ENCODE data around the gene DZANK1. TPM values are rescaled to one million over a fixed set of nuclear protein-coding genes. Genes with fewer than 3 reads are reported as not detected.
A peak's percentile ranks its signal among the peaks of the same experiment; 100 is the strongest.
"Not testable (repeated sequence)": the region's sequence is repeated elsewhere in the genome, so short reads cannot be mapped to it uniquely, and the experiment has no call there.

Gene DZANK1
- total RNA-seq (1 to 10 TPM in 1 of 4 donors, under 1 TPM in 3; 0.53 to 1.0 (median 0.85) TPM), polyA plus RNA-seq (0.79 TPM)
- long read RNA-seq, donor 1, result 0 reads
- long read RNA-seq, donor 2, result 0 reads
- long read RNA-seq, donor 3, partial matches to known transcripts, result 0 of 3 reads
- long read RNA-seq, donor 3, other reads (novel, unspliced or antisense), result 3 of 3 reads
- long read RNA-seq, donor 4, partial matches to known transcripts, result 1 of 1 reads
- long read RNA-seq, donor 4, other reads (novel, unspliced or antisense), result 0 of 1 reads

DNA sequence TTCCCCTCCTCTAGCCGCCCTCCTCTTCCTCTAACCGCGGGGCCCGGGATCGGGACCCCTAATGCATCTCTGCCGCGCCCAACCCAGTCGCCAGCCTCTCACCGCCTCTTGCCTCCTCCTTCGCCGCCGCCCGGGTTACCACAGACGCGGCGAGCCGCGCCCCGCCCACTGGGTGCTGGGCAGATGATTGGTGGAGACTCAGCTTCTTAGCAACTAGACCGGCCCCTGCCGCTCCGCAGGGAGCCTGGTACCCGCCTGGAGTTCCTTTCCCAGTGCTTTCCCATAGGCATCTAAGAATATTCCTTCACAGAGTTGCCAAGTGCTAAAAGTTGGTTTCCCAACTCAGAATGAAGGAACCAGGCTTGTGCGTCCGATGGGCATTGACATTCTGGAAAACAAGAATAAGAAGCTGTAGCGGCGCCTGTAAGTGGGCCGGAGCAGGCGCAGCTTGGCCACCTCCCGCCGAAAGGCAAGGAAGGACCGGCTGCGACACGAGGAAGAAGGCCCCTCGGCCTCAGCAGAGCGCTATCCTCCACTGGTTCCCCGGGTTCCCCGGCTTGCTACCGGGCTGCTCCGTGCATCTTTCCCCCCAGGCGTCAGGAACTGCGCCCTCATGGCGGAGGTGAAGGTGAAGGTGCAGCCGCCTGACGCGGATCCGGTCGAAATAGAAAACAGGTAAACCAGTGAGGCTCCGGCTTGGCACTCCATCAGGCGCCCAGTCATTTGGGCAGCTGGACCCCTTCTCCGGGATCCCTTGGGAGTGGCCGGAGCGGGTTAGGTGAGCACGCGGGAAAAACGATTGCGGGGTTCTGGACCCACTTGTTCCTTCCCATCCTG, at the start of gene DZANK1, which contains the start of gene POLR3F:
Gene DZANK1, minus strand, starts transcription at position 137 of the 837 bp plus-strand sequence. CDS start 1,672 bp downstream, outside the sequence.
Gene POLR3F, plus strand, starts transcription at position 497 of the 837 bp plus-strand sequence. Its CDS starts 117 bp downstream, at position 614.
- peak within 1 kb of the TSS; percentile 82 for H3K4me3 ChIP-seq (ENCODE audit: low read length)
- under 1% methylated on average over 57 of the region's 57 CpGs for WGBS
- intact Hi-C loops (cut with DNase I), result no loop called here
- ATAC-seq, result peak; percentile 100
- H3K27me3 ChIP-seq (ENCODE audit: control insufficient read depth, insufficient read depth), result no peaks in the 10 kb centered on the region
- peak within 1 kb of the TSS; percentile 91 for H3K27ac ChIP-seq (ENCODE audit: low read length)
- peak; percentile 97 to 99 (median 98) for DNase-seq
- no peaks in the 10 kb centered on the region for H3K9me3 ChIP-seq (ENCODE audit: control insufficient read depth, low read length)
- H3K4me1 ChIP-seq (ENCODE audit: control insufficient read depth, insufficient read depth, low read length), result peaks cover 4% of the 10 kb centered on the region

DNA sequence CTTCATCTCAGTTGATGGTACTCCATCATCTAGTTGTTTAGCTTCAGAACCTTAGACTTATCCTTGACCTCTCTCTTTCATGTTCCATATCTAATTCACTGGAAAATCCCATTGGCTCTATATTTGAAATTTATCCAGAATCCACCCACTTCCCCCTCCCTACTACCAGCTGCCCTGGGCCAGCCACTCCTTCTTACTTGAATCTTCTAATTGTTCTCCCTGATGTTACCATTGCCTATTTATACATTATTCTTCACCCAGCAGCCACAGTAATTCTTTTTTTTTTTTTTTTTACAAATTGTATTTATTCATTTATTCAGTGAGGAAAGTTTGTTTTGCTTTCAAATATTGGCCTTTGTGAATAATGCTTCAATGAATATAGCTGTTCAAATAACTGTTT, 49.1 kb upstream of the DZANK1 start:
- Histone ChIP-seq H3K27ac (ENCODE audit: low read length) (no peak overlapping the region), H3K27me3 (ENCODE audit: control insufficient read depth, insufficient read depth) (no peaks in the 10 kb centered on the region), H3K4me1 (ENCODE audit: control insufficient read depth, insufficient read depth, low read length) (no peaks in the 10 kb centered on the region), H3K9me3 (ENCODE audit: control insufficient read depth, low read length) (no peaks in the 10 kb centered on the region), H3K4me3 (ENCODE audit: low read length) (no peak overlapping the region)
- intact Hi-C loops (cut with DNase I), result no loop called here
- ATAC-seq (no peak), DNase-seq (no peak)

DNA sequence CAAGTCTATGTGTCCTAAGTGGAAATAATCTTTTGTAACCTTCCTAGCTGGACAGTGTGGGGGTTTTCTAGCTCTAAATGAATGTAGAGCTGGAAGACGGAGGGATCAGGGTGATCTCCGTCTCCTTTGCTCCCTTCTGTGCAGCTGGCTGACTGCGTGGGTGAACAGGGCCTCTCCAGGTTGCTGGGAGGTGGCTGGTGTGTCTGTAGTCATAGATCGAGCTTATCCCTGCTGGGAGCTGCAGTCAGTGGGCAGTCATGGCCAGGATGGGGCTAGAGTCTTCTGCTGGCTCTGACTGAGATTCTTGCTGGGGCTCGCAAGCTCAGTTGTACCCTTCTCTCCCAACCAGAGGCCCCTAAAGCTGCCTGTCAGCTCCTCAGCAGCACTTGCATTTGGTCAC, 47.3 kb upstream of the DZANK1 start:
- H3K4me3 ChIP-seq (ENCODE audit: low read length), result no peak overlapping the region
- ATAC-seq (no peak), DNase-seq (no peak)
- H3K27me3 ChIP-seq (ENCODE audit: control insufficient read depth, insufficient read depth), result no peaks in the 10 kb centered on the region
- no peaks in the 10 kb centered on the region for H3K4me1 ChIP-seq (ENCODE audit: control insufficient read depth, insufficient read depth, low read length)
- WGBS, result 88% methylated on average over 5 of the region's 5 CpGs
- intact Hi-C loops (cut with DNase I), result no loop called here
- no peak overlapping the region for H3K27ac ChIP-seq (ENCODE audit: low read length)
- no peaks in the 10 kb centered on the region for H3K9me3 ChIP-seq (ENCODE audit: control insufficient read depth, low read length)

DNA sequence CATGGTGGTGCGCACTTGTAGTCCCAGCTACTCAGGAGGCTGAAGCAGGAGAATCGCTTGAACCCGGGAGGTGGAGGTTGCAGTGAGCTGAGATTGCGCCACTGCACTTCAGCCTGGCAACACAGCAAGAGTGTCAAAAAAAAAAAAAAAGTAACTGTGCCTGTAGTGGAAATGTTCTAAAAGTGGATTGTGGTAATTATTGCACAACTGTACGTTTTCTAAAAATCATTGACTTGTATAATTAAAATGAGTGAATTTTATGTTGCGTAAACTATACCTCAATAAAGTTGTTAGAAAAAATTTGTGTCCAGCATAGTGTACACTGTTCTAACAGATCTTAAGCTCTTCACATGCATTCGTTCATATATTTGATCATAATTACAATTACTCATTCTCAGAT, 46.4 kb upstream of the DZANK1 start:
- Histone ChIP-seq H3K4me3 (ENCODE audit: low read length) (no peak overlapping the region), H3K27me3 (ENCODE audit: control insufficient read depth, insufficient read depth) (no peaks in the 10 kb centered on the region), H3K9me3 (ENCODE audit: control insufficient read depth, low read length) (no peaks in the 10 kb centered on the region), H3K4me1 (ENCODE audit: control insufficient read depth, insufficient read depth, low read length) (no peaks in the 10 kb centered on the region), H3K27ac (ENCODE audit: low read length) (no peak overlapping the region)
- DNase-seq (no peak), ATAC-seq (no peak)
- WGBS, result 89% methylated on average over 7 of the region's 7 CpGs
- intact Hi-C loops (cut with DNase I), result no loop called here

DNA sequence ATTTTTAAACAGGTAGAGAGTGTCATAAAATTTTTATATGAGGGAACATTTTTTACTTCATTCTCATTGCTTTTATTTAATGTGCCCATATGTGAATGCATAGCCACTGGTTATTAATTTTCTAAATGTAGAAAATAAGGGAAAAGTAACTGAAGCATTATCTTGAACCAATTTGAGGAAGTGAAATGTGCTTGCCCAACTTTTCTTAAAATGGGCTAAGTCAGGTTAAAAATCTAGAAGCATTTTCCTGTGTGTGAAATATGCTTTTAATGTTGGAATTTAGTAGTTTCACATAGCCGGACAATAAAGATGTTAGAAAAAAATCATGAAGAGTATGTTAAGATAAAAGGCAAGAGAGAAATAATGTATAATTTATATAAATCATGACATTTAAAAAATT, 44.7 kb upstream of the DZANK1 start:
- intact Hi-C loops (cut with DNase I), result no loop called here
- Histone ChIP-seq H3K27ac (ENCODE audit: low read length) (no peak overlapping the region), H3K9me3 (ENCODE audit: control insufficient read depth, low read length) (no peaks in the 10 kb centered on the region), H3K4me3 (ENCODE audit: low read length) (no peak overlapping the region), H3K27me3 (ENCODE audit: control insufficient read depth, insufficient read depth) (no peaks in the 10 kb centered on the region), H3K4me1 (ENCODE audit: control insufficient read depth, insufficient read depth, low read length) (no peaks in the 10 kb centered on the region)
- DNase-seq, result no peak
- WGBS, result 88% methylated on average over 1 of the region's 1 CpG
- ATAC-seq, result no peak

DNA sequence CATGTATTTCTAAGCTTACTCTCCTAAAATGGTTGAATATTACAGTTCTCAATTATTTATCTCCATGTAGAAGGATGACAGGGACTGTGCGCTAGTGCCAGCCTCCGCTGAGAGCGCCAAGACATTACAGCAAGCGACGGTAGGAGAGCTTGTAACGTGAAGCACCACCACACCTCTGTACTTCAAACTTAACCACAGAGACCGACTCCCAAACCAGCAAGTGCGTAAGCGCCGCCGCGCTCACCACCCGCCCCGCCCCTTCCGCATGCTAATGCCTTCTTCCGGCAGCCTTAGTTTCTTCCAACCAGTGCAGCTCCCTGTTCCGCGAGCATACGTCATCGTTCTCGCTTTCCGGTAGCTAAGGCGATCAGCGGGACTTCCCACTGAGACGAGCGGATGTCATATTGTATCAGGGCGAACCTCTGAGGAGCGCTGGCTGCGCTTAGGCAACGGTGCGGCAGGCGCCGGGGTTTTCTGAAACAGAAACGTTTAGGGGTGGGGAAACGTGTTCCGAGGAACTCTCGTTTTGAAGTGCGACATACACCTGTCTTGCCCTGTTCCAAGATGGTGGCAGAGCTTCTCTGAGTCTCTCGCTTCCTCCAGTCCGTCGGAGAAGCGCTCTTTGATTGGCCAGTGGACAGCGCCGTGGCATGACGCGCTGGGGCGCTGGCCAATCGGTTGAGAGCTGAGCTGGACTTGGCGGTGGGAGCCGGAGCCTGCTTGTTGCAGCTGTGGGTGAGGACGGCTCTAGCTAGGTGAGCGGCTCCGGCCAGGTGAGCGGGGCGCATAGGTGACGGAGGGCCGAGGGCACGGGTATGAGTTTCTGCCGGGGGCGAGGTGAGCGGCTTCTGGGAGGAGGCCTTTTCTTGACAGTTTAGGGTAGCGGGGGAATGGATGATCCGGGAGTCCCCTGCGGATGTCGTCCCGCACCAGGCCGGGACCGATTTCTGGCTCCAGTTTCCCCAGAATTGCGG, 40.7 kb upstream of the DZANK1 start, which contains the start of gene SEC23B:
Gene SEC23B, plus strand, starts transcription at position 723 of the 974 bp plus-strand sequence. CDS start 2,896 bp downstream, outside the sequence.
- Histone ChIP-seq H3K27ac (ENCODE audit: low read length) (peak within 1 kb of the TSS; percentile 100), H3K4me1 (ENCODE audit: control insufficient read depth, insufficient read depth, low read length) (no peaks in the 10 kb centered on the region), H3K4me3 (ENCODE audit: low read length) (peak within 1 kb of the TSS; percentile 88), H3K27me3 (ENCODE audit: control insufficient read depth, insufficient read depth) (no peaks in the 10 kb centered on the region), H3K9me3 (ENCODE audit: control insufficient read depth, low read length) (no peaks in the 10 kb centered on the region)
- under 1% methylated on average over 69 of the region's 69 CpGs for WGBS
- ATAC-seq (peak; percentile 99), DNase-seq (peak; percentile 97 to 99 (median 98))
- intact Hi-C loops (cut with DNase I), result no loop called here

DNA sequence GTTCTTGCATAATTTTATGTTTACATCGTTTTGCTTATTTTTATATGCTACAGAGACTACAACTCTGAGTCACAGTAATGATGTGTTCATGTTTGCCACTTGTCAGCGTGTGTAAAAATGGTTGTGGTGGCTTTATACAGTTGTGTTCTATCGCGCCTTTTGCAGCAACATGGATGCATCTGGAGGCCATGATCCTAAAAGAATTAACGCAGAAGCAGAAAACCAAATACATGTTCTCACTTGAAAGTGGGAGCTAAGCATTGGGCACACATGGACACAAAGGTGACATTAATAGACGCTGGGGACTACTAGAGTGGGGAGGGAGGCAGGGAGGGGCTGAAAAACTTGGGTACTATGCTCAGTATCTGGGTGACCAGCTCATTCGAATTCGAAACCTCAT, 39.9 kb upstream of the DZANK1 start:
- Histone ChIP-seq H3K27ac (ENCODE audit: low read length) (peak overlapping the region; percentile 100), H3K4me1 (ENCODE audit: control insufficient read depth, insufficient read depth, low read length) (no peaks in the 10 kb centered on the region), H3K4me3 (ENCODE audit: low read length) (peak overlapping the region; percentile 88), H3K9me3 (ENCODE audit: control insufficient read depth, low read length) (no peaks in the 10 kb centered on the region), H3K27me3 (ENCODE audit: control insufficient read depth, insufficient read depth) (no peaks in the 10 kb centered on the region)
- 68% methylated on average over 8 of the region's 8 CpGs for WGBS
- ATAC-seq (no peak), DNase-seq (no peak)
- intact Hi-C loops (cut with DNase I), result no loop called here

DNA sequence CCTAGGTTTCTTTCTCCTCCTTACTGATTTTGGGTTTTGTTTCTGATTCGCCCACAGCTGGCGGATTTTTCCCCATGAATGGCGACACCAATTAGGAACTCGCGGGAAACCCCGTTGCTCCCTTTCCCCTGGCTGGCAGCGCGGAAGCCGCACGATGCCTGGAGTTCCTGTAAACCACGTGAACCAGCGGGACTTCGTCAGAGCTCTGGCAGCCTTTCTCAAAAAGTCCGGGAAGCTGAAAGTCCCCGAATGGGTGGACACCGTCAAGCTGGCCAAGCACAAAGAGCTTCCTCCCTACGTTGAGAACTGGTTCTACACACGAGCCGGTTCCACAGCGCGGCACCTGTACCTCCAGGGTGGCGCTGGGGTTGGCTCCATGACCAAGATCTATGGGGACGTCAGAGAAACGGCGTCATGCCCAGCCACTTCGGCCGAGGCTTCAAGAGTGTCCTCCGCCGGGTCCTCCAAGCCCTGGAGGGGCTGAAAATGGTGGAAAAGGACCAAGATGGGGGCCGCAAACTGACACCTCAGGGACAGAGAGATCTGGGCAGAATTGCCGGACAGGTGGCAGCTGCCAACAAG, 37.7 kb upstream of the DZANK1 start:
- no peak overlapping the region for H3K27ac ChIP-seq (ENCODE audit: low read length)
- H3K4me3 ChIP-seq (ENCODE audit: low read length), result no peak overlapping the region
- ATAC-seq, result no peak
- H3K4me1 ChIP-seq (ENCODE audit: control insufficient read depth, insufficient read depth, low read length), result no peaks in the 10 kb centered on the region
- peak; percentile 66 to 81 (median 70) for DNase-seq
- no peaks in the 10 kb centered on the region for H3K9me3 ChIP-seq (ENCODE audit: control insufficient read depth, low read length)
- WGBS, result 61% methylated on average over 31 of the region's 31 CpGs
- no peaks in the 10 kb centered on the region for H3K27me3 ChIP-seq (ENCODE audit: control insufficient read depth, insufficient read depth)
- intact Hi-C loops (cut with DNase I), result no loop called here

DNA sequence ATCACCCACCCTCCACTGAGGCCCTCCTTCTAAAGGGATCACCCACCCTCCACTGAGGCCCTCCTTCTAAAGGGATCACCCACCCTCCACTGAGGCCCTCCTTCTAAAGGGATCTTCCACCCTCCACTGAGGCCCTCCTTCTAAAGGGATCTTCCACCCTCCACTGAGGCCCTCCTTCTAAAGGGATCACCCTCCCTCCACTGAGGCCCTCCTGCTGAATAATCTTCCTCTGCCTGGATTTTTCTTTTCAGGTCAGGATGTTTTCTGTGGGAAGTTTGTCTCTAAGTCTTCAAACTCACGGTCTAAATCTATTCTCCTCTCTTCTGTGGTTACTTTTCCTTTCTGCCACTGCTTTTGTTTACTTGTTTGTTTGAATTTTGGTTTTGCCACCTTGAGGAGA, 34.8 kb upstream of the DZANK1 start:
- H3K27ac ChIP-seq (ENCODE audit: low read length); ATAC-seq; intact Hi-C loops (cut with DNase I); H3K4me1 ChIP-seq (ENCODE audit: control insufficient read depth, insufficient read depth, low read length); H3K9me3 ChIP-seq (ENCODE audit: control insufficient read depth, low read length); H3K4me3 ChIP-seq (ENCODE audit: low read length); DNase-seq; H3K27me3 ChIP-seq (ENCODE audit: control insufficient read depth, insufficient read depth): not testable (repeated sequence)
- 57% methylated on average over 1 of the region's 1 CpG for WGBS

DNA sequence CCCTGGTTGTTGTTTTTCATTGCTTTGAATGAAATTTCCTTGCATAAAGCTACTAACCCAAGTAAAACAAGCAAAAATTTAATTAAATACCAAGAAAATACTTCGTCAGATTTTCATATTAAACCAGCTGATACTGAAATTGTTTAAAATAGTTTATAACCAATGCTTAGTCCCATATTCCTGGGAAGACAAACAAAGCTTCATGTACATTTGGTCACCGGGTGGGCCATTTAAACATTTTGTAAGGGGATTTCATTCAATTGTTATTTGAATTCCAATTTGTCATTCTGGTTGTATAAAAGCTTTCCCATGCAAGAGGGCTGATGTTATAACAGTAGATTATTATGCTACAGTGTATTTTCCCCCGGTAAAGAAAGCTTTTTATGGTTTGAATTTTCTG, 30.8 kb upstream of the DZANK1 start:
- intact Hi-C loops (cut with DNase I), result no loop called here
- Histone ChIP-seq H3K27me3 (ENCODE audit: control insufficient read depth, insufficient read depth) (no peaks in the 10 kb centered on the region), H3K9me3 (ENCODE audit: control insufficient read depth, low read length) (no peaks in the 10 kb centered on the region), H3K27ac (ENCODE audit: low read length) (no peak overlapping the region), H3K4me3 (ENCODE audit: low read length) (no peak overlapping the region), H3K4me1 (ENCODE audit: control insufficient read depth, insufficient read depth, low read length) (peaks cover 2% of the 10 kb centered on the region)
- ATAC-seq (no peak), DNase-seq (no peak)
- 92% methylated on average over 3 of the region's 3 CpGs for WGBS

All from right cardiac atrium (tissue), 5 donors.